GM19238 (cell line): Measurements from ENCODE around the gene ECHDC1.

Experiments
- DNase-seq: peaks from one replicate; pipeline ENCODE4 v3.0.0; 2011; ENCODE audit warnings: low spot score; ENCODE audit not compliant: insufficient read length

The ECHDC1 gene

DNA sequence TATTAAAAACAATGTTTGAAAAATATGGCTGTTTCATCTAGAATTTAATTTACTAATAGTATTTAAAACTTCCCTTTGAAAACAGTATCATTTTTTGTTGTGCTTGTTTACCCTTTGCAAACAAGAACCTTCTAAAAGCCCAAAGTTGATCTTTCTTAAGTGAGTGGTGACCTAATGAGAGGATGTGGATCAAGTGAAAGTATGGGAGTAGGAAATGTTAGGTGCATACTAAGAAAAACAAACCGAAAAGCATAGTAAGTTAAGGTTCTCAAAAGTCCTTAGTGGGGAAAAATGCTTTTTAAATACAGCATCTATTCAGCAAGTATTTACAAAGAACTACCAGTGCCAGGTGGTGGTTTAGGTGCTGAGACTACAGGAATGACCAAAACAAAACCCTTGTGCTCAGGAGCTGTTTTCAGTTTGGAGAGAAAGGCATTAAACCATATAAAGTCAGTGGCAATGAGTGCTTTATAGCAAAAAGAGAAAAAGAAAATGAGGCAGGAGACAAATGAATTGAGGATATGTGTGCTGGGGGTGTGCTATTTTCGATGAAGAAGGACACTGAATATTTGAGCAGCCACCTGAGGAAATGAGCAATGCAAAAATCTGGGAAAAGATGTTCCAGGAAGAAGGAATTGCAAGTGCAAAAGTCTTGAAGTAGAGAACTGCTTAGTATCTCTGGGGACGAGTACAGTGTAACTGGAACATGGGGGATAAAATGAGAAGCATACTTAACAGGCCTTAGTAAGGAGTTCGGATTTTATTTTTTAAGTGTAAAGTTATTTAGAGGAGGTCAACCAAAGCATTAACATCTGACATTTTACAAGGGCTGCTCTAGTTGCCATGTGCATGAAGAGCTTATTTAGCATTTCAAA is 52.8 kb downstream of the ECHDC1 start:
- no peak for DNase-seq

DNA sequence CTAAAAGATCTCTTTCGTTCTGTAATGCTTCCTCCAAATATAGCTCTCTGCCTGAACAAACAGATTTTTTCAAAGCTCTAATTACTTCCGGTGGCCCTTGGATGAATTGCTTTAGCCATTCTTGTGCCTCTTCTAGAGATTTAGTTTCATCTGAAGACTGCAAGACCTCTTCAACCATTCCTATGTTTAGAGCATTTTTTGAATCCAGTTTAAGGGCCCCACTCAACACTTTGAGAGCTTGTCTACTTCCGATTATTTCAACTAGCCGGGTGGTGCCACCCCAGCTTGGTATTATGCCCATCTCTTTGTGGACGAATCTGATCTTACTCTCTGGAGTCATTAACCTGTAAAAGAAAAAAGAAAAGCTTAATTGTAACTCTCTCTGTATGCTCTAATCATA is 53.5 kb downstream of the ECHDC1 start:
- DNase-seq, result no peak

DNA sequence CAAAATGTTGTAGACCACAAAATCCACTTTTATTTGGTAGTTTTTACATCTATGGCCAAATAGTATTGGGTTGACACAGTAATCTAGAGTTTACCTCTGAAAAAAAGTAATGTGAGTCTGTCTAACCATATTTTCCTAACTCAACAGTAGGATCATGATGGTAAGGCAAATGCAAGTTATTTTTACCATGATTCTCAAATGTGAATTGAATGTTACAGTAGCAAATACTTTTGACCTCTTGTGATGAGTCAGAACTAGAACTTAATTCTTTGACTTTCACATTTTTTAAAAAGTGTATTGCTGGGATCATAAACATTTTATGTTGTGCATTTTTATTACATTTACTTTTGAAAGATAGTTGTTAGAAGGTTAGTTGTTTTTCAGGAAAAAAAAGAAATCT is 54.7 kb downstream of the ECHDC1 start:
- DNase-seq, result no peak

GRCh38 chr6:127282184-127282583 is 61.2 kb downstream of the ECHDC1 start:
- DNase-seq, result no peak

- DNase-seq, result no peak
Measured at GRCh38 chr6:127279815-127280214, 63.6 kb downstream of the ECHDC1 start.

DNA sequence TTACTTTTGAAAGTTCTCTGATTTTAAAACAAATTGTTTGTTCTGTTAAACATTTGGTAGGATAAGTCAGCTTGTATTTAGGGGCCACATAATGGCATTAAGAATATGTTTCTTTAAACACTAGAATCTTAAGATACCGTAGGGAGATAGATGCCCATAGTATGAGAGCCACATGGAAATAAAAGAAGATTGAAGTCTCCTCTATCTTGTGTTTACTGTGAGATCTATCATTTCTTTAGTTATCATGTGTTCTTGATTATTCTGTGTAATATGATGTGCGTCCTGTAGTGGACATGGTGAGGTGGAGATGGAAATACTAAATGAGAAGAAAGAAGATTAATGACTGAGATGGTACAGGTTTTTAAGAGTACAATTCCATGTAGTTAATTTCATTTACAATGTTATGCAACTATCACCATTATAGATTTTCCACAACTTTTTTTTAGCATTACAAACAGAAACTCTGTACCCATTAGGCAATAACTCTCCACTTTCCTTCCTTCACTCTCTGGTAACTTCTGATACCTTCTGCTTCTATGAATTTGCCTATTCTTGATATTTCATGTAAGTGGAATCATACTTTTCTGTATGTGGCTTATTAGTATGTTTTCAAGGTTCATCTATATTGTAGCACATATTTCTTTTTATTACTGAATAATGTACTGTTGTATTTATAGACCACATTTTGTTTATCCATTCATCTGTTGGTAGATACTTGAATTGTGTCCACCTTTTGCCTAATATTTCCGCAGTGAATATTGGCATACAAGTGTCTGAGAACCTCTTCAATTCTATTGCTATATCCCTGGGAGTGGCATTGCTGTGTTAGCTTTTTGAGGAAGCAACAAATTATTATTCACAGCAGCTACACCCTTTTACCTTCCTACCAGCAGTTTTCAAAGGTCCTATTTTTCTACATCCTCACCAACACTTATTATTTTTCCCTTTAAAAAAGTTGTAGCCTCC is 65.2 kb downstream of the ECHDC1 start:
- DNase-seq, result no peak

- DNase-seq, result no peak
Measured at GRCh38 chr6:127276331-127276730, 67.1 kb downstream of the ECHDC1 start.

DNA sequence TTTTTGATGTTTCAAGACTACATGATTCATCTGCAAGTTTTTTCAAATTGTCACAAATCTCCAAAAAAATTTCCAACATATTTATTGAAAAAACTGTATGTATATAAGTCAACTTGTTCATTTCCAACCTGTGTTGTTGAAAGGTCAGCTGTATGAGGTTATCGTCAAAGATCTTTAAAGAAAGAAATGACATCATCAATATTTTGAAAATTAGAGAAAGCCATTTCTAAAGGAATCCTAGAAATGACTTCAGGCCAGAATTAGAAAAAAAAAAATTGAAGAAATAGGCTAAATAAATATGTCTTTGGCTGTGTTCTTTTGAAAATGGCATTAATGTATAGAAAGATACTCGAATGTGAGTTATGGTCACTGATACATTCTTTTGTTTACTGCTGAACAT is 69.9 kb downstream of the ECHDC1 start:
- no peak for DNase-seq

GRCh38 chr6:127272576-127272975 is 70.8 kb downstream of the ECHDC1 start:
- no peak for DNase-seq

DNA sequence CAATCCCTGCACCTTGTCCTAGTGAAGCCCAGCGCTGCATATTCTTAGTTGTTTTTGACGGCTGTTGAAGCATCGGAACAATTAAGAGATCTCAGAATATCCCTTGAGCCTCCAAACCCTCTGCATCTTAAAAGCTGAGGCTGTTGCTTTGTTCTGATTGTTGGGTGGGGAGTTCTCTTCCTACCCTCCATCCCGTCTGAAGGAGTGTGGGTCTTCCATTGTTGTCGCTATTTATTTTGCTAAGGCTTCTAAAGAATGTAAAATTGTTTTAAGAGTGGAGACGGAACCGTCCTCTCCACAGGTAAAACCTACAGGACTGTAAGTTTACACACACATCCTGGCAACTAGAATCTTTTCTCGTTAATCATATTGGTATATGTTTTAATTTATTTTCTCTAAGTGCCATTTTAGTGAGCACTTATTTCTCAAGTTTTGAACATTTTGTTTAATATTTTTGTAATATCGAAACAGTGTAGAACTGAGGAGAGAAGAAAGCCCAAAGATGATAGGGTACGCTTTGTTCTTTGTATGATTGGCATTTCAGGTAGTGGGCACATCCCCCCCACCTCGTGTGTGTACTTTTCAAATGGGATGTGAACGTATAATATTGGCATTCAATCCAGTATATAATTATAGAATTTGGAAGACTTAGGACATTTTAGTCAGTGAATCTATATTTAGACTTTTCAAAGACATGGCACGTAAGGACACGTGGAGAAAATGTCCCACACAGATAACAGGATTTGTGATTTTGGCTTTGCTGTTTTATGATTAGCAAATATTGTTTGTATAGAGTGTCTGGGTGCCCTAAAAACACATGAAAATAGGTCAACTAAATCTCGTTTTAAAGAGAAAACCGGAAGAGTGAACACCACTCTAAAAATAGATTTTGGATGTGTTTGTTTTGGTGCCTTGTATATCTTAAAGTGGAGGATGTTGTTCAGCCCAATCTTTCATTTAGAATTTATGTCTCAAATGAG is 75.5 kb downstream of the ECHDC1 start:
- DNase-seq, result no peak

DNA sequence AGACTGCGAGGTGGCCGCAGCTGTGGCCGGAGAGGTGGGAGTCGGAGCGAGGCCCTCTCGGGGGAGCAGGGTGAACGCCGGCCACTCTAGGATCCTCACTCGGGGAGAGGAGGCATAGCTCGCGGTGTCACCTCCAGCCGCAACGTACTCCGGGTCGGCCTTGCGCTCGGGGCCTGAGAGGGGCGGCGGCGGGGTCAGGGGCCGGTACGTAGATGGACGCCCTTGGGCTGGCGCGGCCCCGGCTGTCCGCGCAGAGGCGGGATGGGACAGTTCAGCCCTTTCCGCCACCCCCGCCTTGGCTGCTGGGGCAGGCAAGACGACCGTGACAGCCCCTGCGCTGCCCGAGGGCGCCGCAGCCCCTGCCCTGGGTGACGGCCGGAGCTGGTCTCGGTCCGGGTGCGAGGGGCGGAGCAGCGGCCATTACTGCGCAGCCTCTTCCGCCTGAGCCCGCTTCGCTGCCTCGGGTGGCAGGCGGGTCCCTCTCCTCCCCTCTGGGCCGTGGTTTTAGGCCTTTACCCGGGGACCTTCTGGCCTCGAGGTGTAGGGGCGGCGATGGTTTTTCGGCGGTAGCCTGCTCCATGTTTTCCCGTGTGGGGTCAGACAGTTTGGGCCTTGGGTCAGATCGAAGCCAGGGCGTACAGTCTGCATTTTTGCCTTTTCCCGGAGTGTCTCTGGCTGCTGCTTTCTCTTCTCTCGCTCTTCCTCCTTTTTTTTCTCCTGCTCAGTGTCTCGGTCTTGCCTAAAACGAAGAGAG is 76.3 kb downstream of the ECHDC1 start:
- DNase-seq, result peak; percentile 64

DNA sequence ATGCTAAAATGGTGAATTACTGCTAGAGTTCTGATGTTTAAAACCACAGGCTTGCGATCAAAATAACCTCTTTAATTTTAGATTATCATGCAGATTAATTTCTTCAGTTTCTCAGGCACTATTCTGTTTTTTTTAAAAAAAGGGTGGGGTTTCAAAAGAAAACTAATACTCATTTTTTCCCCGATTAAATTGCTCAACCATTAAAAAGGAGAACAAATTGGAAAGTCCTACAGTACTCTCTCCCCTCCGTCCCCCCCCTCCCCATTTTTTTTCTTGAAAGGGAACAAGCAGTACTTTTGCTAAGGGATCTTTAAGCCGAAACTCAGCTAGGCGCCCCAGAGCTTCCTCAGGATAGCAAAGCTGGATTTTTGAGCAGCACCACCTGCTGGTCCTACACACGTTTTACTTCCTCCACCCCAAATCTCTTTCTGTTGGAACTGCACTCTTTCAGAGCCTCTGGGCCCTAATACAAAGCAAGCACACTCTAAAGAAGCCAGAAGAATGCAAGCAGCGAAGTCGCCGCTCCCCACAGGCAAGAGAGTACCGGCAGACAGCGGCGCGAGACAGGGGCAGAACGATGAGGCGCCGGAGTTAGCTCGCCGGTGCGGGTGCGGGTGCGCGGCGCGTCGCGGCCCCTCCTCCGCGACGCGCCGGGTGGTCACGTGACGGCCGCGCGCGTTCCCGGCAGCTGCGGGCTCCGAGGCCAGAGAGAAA is 77.1 kb downstream of the ECHDC1 start, which contains the start of gene RNF146:
Gene RNF146 (plus strand): TSS at position 687 of the 714 bp plus-strand sequence. CDS start 13,475 bp downstream, outside the sequence.
- peak; percentile 71 for DNase-seq

GRCh38 chr6:127263481-127263880 is 79.9 kb downstream of the ECHDC1 start:
- DNase-seq, result no peak

GRCh38 chr6:127262896-127263295 is 80.5 kb downstream of the ECHDC1 start:
- DNase-seq, result no peak

- no peak for DNase-seq
Measured at GRCh38 chr6:127255286-127255685, 88.1 kb downstream of the ECHDC1 start.

DNA sequence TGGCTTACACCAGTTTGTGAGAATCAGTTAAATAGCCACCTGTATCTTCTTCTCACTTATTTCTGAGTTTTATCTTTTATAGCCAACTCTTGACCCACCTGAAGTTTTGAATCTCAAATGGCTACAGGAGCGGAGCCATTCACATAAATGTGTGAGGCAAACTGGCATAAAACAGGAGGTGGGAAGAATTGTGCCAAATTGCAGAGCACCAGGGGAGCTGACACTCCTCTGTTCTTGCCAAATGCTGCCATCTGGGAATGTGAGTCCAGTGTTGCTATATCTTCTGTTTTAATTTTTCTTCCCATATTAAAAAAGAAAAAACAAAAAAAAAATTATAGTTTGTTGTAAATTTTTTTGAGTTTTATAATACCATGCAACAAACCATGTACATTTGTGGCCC is 93.8 kb downstream of the ECHDC1 start:
- DNase-seq, result no peak

DNA sequence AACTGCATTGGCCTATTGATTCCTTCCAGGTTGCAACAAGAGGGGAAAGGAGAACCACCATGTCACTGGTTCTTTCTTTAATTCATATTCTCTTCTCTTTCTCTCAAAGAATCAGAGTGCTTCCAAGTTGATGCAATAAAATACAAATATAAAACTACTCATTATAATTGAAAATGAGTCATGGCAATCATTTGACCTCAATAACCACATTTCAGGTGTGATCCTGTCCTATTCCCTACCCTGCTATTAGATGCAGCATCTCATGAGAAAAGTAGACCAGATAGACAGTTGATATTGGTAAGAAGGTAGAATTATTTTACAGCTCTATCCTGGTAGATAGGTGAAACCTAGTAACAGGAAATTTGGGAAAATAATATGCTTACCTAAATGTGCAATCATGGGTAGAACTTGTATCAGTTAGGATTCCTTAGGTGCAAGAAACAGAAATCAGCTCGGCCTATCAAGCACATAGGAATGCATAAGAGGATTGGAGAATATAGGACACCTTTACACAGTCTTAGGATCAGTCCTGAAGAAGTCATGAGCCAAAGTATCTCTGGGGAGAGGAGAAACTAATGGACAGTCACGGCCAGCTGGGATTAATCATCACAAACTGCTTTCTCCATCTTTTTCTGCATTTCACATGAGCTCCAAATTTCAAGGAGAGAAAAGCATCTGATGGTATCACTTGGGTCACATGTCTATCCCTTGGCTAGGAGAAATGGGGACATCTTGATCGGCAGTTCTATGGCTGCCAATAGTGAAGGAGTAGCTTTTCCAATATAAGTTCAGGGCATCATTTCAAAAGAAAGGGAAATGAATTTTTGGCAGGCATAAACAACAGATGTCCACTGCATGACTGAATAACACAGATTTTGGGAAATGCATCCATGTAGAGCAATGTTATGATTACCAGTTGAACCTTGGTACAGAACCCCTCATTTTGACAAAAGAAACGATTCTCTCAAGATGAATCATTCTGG is 96.0 kb downstream of the ECHDC1 start:
- no peak for DNase-seq

GRCh38 chr6:127243501-127243900 is 99.9 kb downstream of the ECHDC1 start:
- no peak for DNase-seq
